Pancreas (tissue), 10 donors: Measurements from ENCODE around the gene FRS3. TPM values are rescaled to one million over a fixed set of nuclear protein-coding genes. Genes with fewer than 3 reads are reported as not detected.

Source experiments
- ATAC-seq, 4 donors: fragments of 200-7000 bp; cut with Tn5 transposase; one replicate each; pipeline versions ENCODE4 v1.8.0 to v1.9.1; 2020; ENCODE audit warnings: mild to moderate bottlenecking in 4 of 4, moderate library complexity in 4 of 4
- DNase-seq, 6 donors: peaks; one replicate each; pipeline ENCODE4 v3.0.0-alpha.2; 2020
- FAIRE-seq: peaks from 2 replicates; lab custom pipeline; 2012; peaks lifted over from hg19 to GRCh38; lab: Jason Lieb, UNC
- H3K27ac ChIP-seq, 4 donors: fragments of 200-600 bp; sonication (generic); 1 replicate in 3 of 4; 2 replicates in 1 of 4; pipeline versions ENCODE4 v1.5.0 to v1.8.0; 2020
- H3K27me3 ChIP-seq, 4 donors: fragments of 200-600 bp; one replicate each; pipeline ENCODE4 v1.8.0; 2021
- H3K36me3 ChIP-seq, 3 donors: fragments of 200-600 bp; sonication (generic) in 1 of 3; one replicate each; pipeline versions ENCODE4 v1.5.0 to v1.8.0; 2020 to 2021
- H3K4me1 ChIP-seq, 3 donors: fragments of 200-600 bp; one replicate each; pipeline ENCODE4 v1.8.0; 2021
- H3K4me3 ChIP-seq, 4 donors: fragments of 200-600 bp; sonication (generic) in 2 of 4; one replicate each; pipeline versions ENCODE4 v1.5.0 to v1.8.0; 2020 to 2021
- H3K9me3 ChIP-seq, 4 donors: fragments of 200-600 bp; one replicate each; pipeline ENCODE4 v1.8.0; 2021
- WGBS, 2 donors: extraction: QIAGEN DNeasy Blood & Tissue Kit; methylation state at CpG; one replicate each; pipeline ENCODE4 v1.1.7; 2013; 5-methylcytosine and 5-hydroxymethylcytosine counted together
- intact Hi-C, 3 donors: fragments of 100-400 bp; cut with DNase I; formaldehyde crosslinking; loops; one replicate each; pipeline versions ENCODE4 v1.11.1 to v1.14.2; 2022
- polyA plus RNA-seq, 2 donors: library from polyadenylated mRNA; stranded (reverse); fragments of 200-250 nt; gene quantifications; one replicate each; pipeline ENCODE4 v1.2.3, GENCODE V29; 2013
- total RNA-seq, 6 donors: library from RNA; stranded (reverse); fragmentation: NEBNext Ultra II Directional in 4 of 6; extraction: Animal tissue kit (Norgen Biotek cat#: 25700) in 4 of 6; gene quantifications; one replicate each; pipeline versions ENCODE4 v1.2.1 to v1.2.4, GENCODE V29; 2021 to 2023
- TF ChIP-seq, protein P1 (sequence below), 4 donors: fragments of 200-600 bp; sonication (generic) in 3 of 4; IDR thresholded peaks; one replicate each; pipeline versions ENCODE4 v1.5.0 to v1.8.0; 2021; ENCODE audit warnings: antibody characterized with exemption in 4 of 4
- donor health status: healthy with polysubstance abuse.
- donor health status: DM: no; HTN: no; CAD: no; lungs with moderate emphysema.
- donor health status: DM: no; HTN: no; CAD: no.
- donor health status: control.
- donor health status: control.
- donor health status: Bipolar disorder and iron deficiency.
- donor health status: DM: yes; HTN: yes; CAD: no.
- donor health status: DM: no; HTN: no; CAD: no.
- donor health status: DM: no; HTN: no; CAD: no.
- donor health status: DM: yes; HTN: yes; CAD: no.

The FRS3 gene
- total and polyA plus RNA-seq, 8 donors = 2.1 to 7.8 (median 3.7) TPM

DNA sequence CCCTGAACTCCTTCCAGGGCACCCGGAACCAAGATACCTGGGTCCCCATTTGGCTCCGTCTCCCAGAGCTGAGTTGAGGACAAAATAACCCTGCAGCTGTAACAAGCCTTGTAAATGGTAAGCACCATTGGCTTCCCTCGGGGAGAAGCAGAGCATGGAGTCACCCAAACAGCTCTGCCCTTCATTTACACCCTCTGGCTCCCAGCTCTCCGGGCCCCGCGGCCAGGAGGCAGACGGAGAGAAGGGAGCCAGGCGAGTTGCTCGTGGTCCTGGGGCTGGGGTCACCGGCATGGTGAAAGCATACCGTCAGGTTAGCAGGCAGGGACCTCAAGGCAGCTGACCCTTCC, 46.4 kb downstream of the FRS3 start:
- peak overlapping the region in 2 of 4 donors; percentile 93 to 95 for H3K4me3 ChIP-seq
- WGBS, 2 donors = 59 to 62% methylated on average over 9 to 11 of the region's 11 CpGs
- intact Hi-C loops = no loop called here
- ATAC-seq (no peak), FAIRE-seq (no peak), DNase-seq (no peak)
- no peaks in the 10 kb centered on the region for H3K27me3 ChIP-seq
- H3K4me1 ChIP-seq = peaks cover 0 to 9% (median 0%) of the 10 kb centered on the region in 3 donors
- peak overlapping the region in 3 of 4 donors; percentile 83 to 94 (median 88) for H3K27ac ChIP-seq
- H3K36me3 ChIP-seq = no peaks in the 10 kb centered on the region
- H3K9me3 ChIP-seq = no peaks in the 10 kb centered on the region
- TF ChIP-seq, protein P1, sequence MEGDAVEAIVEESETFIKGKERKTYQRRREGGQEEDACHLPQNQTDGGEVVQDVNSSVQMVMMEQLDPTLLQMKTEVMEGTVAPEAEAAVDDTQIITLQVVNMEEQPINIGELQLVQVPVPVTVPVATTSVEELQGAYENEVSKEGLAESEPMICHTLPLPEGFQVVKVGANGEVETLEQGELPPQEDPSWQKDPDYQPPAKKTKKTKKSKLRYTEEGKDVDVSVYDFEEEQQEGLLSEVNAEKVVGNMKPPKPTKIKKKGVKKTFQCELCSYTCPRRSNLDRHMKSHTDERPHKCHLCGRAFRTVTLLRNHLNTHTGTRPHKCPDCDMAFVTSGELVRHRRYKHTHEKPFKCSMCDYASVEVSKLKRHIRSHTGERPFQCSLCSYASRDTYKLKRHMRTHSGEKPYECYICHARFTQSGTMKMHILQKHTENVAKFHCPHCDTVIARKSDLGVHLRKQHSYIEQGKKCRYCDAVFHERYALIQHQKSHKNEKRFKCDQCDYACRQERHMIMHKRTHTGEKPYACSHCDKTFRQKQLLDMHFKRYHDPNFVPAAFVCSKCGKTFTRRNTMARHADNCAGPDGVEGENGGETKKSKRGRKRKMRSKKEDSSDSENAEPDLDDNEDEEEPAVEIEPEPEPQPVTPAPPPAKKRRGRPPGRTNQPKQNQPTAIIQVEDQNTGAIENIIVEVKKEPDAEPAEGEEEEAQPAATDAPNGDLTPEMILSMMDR (IDR thresholded peaks at IDR 0.05) = no peak

GRCh38 chr6:41732591-41733359, 46.9 kb downstream of the FRS3 start:
- Histone ChIP-seq H3K27ac (peak overlapping the region in 3 of 4 donors; percentile 83 to 94 (median 88)), H3K4me3 (peak overlapping the region in 1 of 4 donors; percentile 95), H3K27me3 (no peaks in the 10 kb centered on the region), H3K9me3 (no peaks in the 10 kb centered on the region), H3K36me3 (no peaks in the 10 kb centered on the region), H3K4me1 (peaks cover 0 to 9% (median 0%) of the 10 kb centered on the region in 3 donors)
- DNase-seq (peak in 1 of 6 donors; percentile 38), ATAC-seq (no peak), FAIRE-seq (no peak)
- WGBS, 2 donors = 72 to 74% methylated on average over 8 of the region's 8 CpGs
- intact Hi-C loops = no loop called here
- TF ChIP-seq, protein P1 (IDR thresholded peaks at IDR 0.05) = no peak

- Histone ChIP-seq H3K27ac (no peak overlapping the region), H3K4me1 (peaks cover 0 to 9% (median 0%) of the 10 kb centered on the region in 3 donors), H3K27me3 (no peaks in the 10 kb centered on the region), H3K36me3 (no peaks in the 10 kb centered on the region), H3K9me3 (no peaks in the 10 kb centered on the region), H3K4me3 (no peak overlapping the region)
- no peak for ATAC-seq
- intact Hi-C loops = no loop called here
- FAIRE-seq = no peak
- TF ChIP-seq, protein P1 (IDR thresholded peaks at IDR 0.05) = no peak
- DNase-seq = no peak
Measured at GRCh38 chr6:41732149-41732548, 47.6 kb downstream of the FRS3 start.

DNA sequence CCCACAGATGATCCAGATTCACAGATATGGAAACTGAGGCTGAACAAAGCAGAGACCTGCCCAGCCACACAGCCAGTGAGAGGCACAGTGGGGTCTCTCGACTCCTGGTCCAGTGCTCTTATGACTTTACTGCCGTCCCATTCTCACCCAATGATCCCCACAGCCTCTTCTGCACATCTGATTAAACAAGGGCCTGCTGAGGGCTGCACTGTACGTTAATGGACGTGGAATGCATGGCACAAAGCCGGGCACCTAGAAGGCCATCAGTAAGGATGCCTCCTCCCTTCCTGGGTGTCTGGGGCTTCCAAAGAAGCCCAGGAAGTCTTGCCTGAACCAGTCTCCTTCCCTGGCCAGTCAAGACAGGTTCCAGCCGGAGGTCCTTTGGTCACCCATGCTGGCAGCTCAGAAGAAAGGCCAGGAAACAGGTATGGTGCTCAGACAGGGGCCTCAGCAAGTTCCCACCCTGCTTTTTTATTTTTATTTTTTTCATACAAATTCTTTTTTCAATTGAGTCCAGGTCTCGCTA, 48.1 kb downstream of the FRS3 start:
- Histone ChIP-seq H3K9me3 (no peaks in the 10 kb centered on the region), H3K27ac (no peak overlapping the region), H3K27me3 (no peaks in the 10 kb centered on the region), H3K4me1 (peaks cover 0 to 9% (median 0%) of the 10 kb centered on the region in 3 donors), H3K4me3 (no peak overlapping the region), H3K36me3 (no peaks in the 10 kb centered on the region)
- no peak for ATAC-seq
- WGBS, 2 donors = 78 to 89% methylated on average over 7 of the region's 7 CpGs
- peak in 1 of 6 donors; percentile 19 for DNase-seq
- FAIRE-seq = no peak
- intact Hi-C loops = no loop called here
- TF ChIP-seq, protein P1 (IDR thresholded peaks at IDR 0.05) = no peak
